H1 (cell line): ENCODE data around the gene PLEKHN1. TPM values are rescaled to one million over a fixed set of nuclear protein-coding genes. Genes with fewer than 3 reads are reported as not detected.

Source experiments
- CTCF ChIA-PET: fragments of 300-600 bp; sonication (Branson Sonifier 250); formaldehyde crosslinking; loops from one replicate; lab custom pipeline; 2021; ENCODE audit not compliant: partially characterized antibody; lab: Charles Lee
- POLR2A ChIA-PET: fragments of 300-600 bp; sonication (Branson Sonifier 250); formaldehyde crosslinking; loops from one replicate; lab custom pipeline; 2021; ENCODE audit warnings: inconsistent platforms; ENCODE audit not compliant: partially characterized antibody; lab: Charles Lee
- DNase-seq, 2 experiments: peaks; one replicate each; pipeline versions ENCODE4 v3.0.0 to v3.0.0-alpha.2; 2010 to 2022; ENCODE audit warnings: low spot score in 2 of 2, low read depth in 1 of 2, mixed read lengths in 1 of 2
- FAIRE-seq: peaks from 2 replicates; lab custom pipeline; 2011; peaks lifted over from hg19 to GRCh38; lab: Jason Lieb, UNC
- H2AFZ ChIP-seq: 2 replicates; pipeline ENCODE4 v1.8.1; 2012; ENCODE audit warnings: low read length, inconsistent platforms
- H2AK5ac ChIP-seq: 2 replicates; pipeline ENCODE4 v1.6.1; 2013; ENCODE audit warnings: low read depth, low read length
- H2BK120ac ChIP-seq: replicated peaks from 2 replicates; pipeline ENCODE3; 2013; ENCODE audit warnings: low read depth, low read length, inconsistent platforms
- H2BK12ac ChIP-seq: 2 replicates; pipeline ENCODE4 v1.6.1; 2013; ENCODE audit warnings: low read depth, low read length
- H2BK15ac ChIP-seq: 2 replicates; pipeline ENCODE4 v1.6.1; 2013; ENCODE audit warnings: low read length
- H2BK20ac ChIP-seq: 2 replicates; pipeline ENCODE4 v1.6.1; 2013; ENCODE audit warnings: low read length
- H2BK5ac ChIP-seq: 2 replicates; pipeline ENCODE4 v1.6.1; 2013; ENCODE audit warnings: low read depth, low read length
- H3K14ac ChIP-seq: 2 replicates; pipeline ENCODE4 v1.6.1; 2013; ENCODE audit warnings: inconsistent platforms; ENCODE audit not compliant: insufficient read length
- H3K18ac ChIP-seq: 2 replicates; pipeline ENCODE4 v1.6.1; 2013; ENCODE audit warnings: low read length; ENCODE audit errors: extremely low read depth
- H3K23ac ChIP-seq: 2 replicates; pipeline ENCODE4 v1.6.1; 2013; ENCODE audit warnings: inconsistent platforms; ENCODE audit not compliant: insufficient read length
- H3K23me2 ChIP-seq: 2 replicates; pipeline ENCODE4 v1.6.1; 2013; ENCODE audit warnings: low read depth, low read length
- H3K27ac ChIP-seq: 2 replicates; pipeline ENCODE4 v1.6.1; 2011; ENCODE audit warnings: low read depth, low read length, inconsistent platforms
- H3K27me3 ChIP-seq, 4 experiments: replicated peaks in 1 of 4; 1 replicate in 1 of 4; 2 replicates in 3 of 4; pipeline versions ENCODE4 v1.6.1 to v1.8.1; 2011 to 2013; ENCODE audit warnings: low read length in 3 of 4, mild to moderate bottlenecking in 3 of 4, inconsistent platforms in 2 of 4, mixed read lengths in 2 of 4, moderate library complexity in 1 of 4; ENCODE audit not compliant: control insufficient read depth in 3 of 4, insufficient read depth in 3 of 4; ENCODE audit errors: extremely low read depth in 1 of 4
- H3K36me3 ChIP-seq, 4 experiments: 2 replicates each; pipeline versions ENCODE4 v1.6.1 to v1.8.1; 2011 to 2013; ENCODE audit warnings: mild to moderate bottlenecking in 4 of 4, low read length in 3 of 4, moderate library complexity in 2 of 4, control low read depth in 1 of 4, inconsistent platforms in 1 of 4; ENCODE audit not compliant: insufficient read depth in 4 of 4, control insufficient read depth in 2 of 4
- H3K4ac ChIP-seq: replicated peaks from 2 replicates; pipeline ENCODE3; 2013; ENCODE audit warnings: low read length, low read depth, mixed read lengths, inconsistent platforms; ENCODE audit not compliant: insufficient read length
- H3K4me1 ChIP-seq, 4 experiments: replicated peaks in 1 of 4; 1 replicate in 1 of 4; 2 replicates in 3 of 4; pipeline versions ENCODE4 v1.6.1 to v1.8.1; 2011 to 2013; ENCODE audit warnings: low read length in 3 of 4, inconsistent platforms in 2 of 4, mixed read lengths in 1 of 4; ENCODE audit not compliant: insufficient read depth in 4 of 4, control insufficient read depth in 3 of 4
- H3K4me2 ChIP-seq, 2 experiments: 2 replicates each; pipeline versions ENCODE4 v1.6.1 to v1.8.1; 2011 to 2013; ENCODE audit warnings: low read depth in 2 of 2, low read length in 2 of 2, control low read depth in 1 of 2, inconsistent platforms in 1 of 2, mild to moderate bottlenecking in 1 of 2; ENCODE audit not compliant: insufficient read depth in 1 of 2
- H3K4me3 ChIP-seq, 4 experiments: fragments of 200-600, 300-600 bp in 1 of 4; sonication (generic), shearing (Covaris generic), sonication (Bioruptor Twin) in 1 of 4; 2 replicates each; pipeline versions ENCODE4 v1.5.1 to v1.8.1; 2011 to 2016; ENCODE audit warnings: low read length in 4 of 4, low read depth in 3 of 4, control low read depth in 2 of 4, inconsistent platforms in 2 of 4, mild to moderate bottlenecking in 2 of 4, mixed read lengths in 1 of 4, moderate library complexity in 1 of 4; ENCODE audit not compliant: insufficient read depth in 2 of 4; ENCODE audit errors: extremely low read depth in 1 of 4
- H3K56ac ChIP-seq: replicated peaks from 2 replicates; pipeline ENCODE3; 2013; ENCODE audit warnings: low read depth, mild to moderate bottlenecking, mixed read lengths, low read length, inconsistent platforms; ENCODE audit not compliant: insufficient read length
- H3K79me1 ChIP-seq: 2 replicates; pipeline ENCODE4 v1.6.1; 2013; ENCODE audit warnings: low read depth, low read length, control low read depth
- H3K79me2 ChIP-seq, 2 experiments: 2 replicates each; pipeline versions ENCODE4 v1.6.1 to v1.8.1; 2012 to 2013; ENCODE audit warnings: low read length in 2 of 2, mild to moderate bottlenecking in 2 of 2, inconsistent platforms in 1 of 2; ENCODE audit not compliant: insufficient read depth in 2 of 2, control insufficient read depth in 1 of 2
- H3K9ac ChIP-seq, 4 experiments: replicated peaks in 1 of 4; 1 replicate in 1 of 4; 2 replicates in 3 of 4; pipeline versions ENCODE4 v1.6.1 to v1.8.1; 2011 to 2013; ENCODE audit warnings: low read depth in 3 of 4, low read length in 3 of 4, control low read depth in 2 of 4, mild to moderate bottlenecking in 2 of 4, moderate library complexity in 2 of 4, inconsistent platforms in 1 of 4; ENCODE audit errors: extremely low read depth in 1 of 4
- H3K9me3 ChIP-seq, 2 experiments: 2 replicates each; pipeline versions ENCODE4 v1.6.1 to v1.8.1; 2012 to 2013; ENCODE audit warnings: mild to moderate bottlenecking in 2 of 2, moderate library complexity in 2 of 2, control low read depth in 1 of 2, inconsistent platforms in 1 of 2, low read depth in 1 of 2, low read length in 1 of 2, mixed read lengths in 1 of 2; ENCODE audit not compliant: insufficient read depth in 2 of 2
- H4K20me1 ChIP-seq, 2 experiments: replicated peaks in 1 of 2; 2 replicates each; pipeline versions ENCODE3 to v1.8.1; 2011 to 2013; ENCODE audit warnings: inconsistent platforms in 2 of 2, low read length in 2 of 2, mild to moderate bottlenecking in 1 of 2; ENCODE audit not compliant: insufficient read depth in 2 of 2, control insufficient read depth in 1 of 2
- H4K5ac ChIP-seq: 2 replicates; pipeline ENCODE4 v1.6.1; 2013; ENCODE audit warnings: low read length, low read depth, mixed read lengths, inconsistent platforms; ENCODE audit not compliant: insufficient read length
- H4K8ac ChIP-seq: 2 replicates; pipeline ENCODE4 v1.8.0; 2013; ENCODE audit warnings: mild to moderate bottlenecking, moderate library complexity, low read length, inconsistent platforms; ENCODE audit not compliant: insufficient read depth; ENCODE audit errors: extremely low read depth
- H4K91ac ChIP-seq: replicated peaks from 2 replicates; pipeline ENCODE3; 2013; ENCODE audit warnings: low read length, mixed read lengths, inconsistent platforms; ENCODE audit not compliant: insufficient read length
- CTCF ChIP-seq, 3 experiments: IDR thresholded peaks; 1 replicate in 2 of 3; 2 replicates in 1 of 3; pipeline versions ENCODE4 v1.5.1 to v1.6.1; 2011; ENCODE audit warnings: low read length in 3 of 3, mild to moderate bottlenecking in 3 of 3, inconsistent platforms in 2 of 3, low read depth in 1 of 3, moderate library complexity in 1 of 3; ENCODE audit not compliant: insufficient read depth in 1 of 3; ENCODE audit errors: control extremely low read depth in 1 of 3
- HDAC2 ChIP-seq, 2 experiments: fragments of 300-600 bp in 1 of 2; sonication (generic) in 1 of 2; IDR thresholded peaks; 2 replicates each; pipeline ENCODE4 v1.6.1; 2011 to 2012; ENCODE audit warnings: low read depth in 2 of 2, low read length in 2 of 2, mild to moderate bottlenecking in 2 of 2, moderate library complexity in 2 of 2, borderline replicate concordance in 1 of 2, inconsistent platforms in 1 of 2
- JUND ChIP-seq: IDR thresholded peaks from 2 replicates; pipeline ENCODE4 v1.6.1; 2011; ENCODE audit warnings: mild to moderate bottlenecking, improper control_type of control experiment, low read length
- KDM1A ChIP-seq: fragments of 200-600, 300-600 bp; sonication (generic); IDR thresholded peaks from 2 replicates; pipeline ENCODE4 v1.7.1; 2016; ENCODE audit warnings: mild to moderate bottlenecking, low read length, borderline replicate concordance
- PHF8 ChIP-seq: fragments of 200-600 bp; sonication (generic); conservative IDR thresholded peaks from 2 replicates; pipeline ENCODE4 v1.7.1; 2012; ENCODE audit warnings: low read depth, mild to moderate bottlenecking, inconsistent platforms, low read length, moderate library complexity
- SP4 ChIP-seq: IDR thresholded peaks from 2 replicates; pipeline ENCODE4 v1.6.1; 2012; ENCODE audit warnings: low read length, inconsistent platforms
- WGBS, 2 experiments: shearing (Covaris generic) in 1 of 2; methylation state at CpG; one replicate each; pipeline versions ENCODE4 v1.1.6 to v1.1.7; 2013 to 2015; ENCODE audit warnings: low lambda C conversion rate in 2 of 2, mixed read lengths in 2 of 2, inconsistent platforms in 1 of 2, low coverage in 1 of 2, missing lambda C conversion rate in 1 of 2; ENCODE audit not compliant: insufficient replicate concordance in 2 of 2, insufficient coverage in 1 of 2, insufficient read length in 1 of 2; ENCODE audit errors: extremely low coverage in 1 of 2, missing lambda C conversion rate in 1 of 2; 5-methylcytosine and 5-hydroxymethylcytosine counted together
- polyA plus RNA-seq, 7 experiments: library from polyadenylated mRNA; depleted of rRNA in 3 of 7; stranded (reverse) in 5 of 7; unstranded in 2 of 7; fragments of >200 nt in 5 of 7; fragments of 200-250 nt in 2 of 7; gene quantifications; 1 replicate in 5 of 7; 2 replicates in 1 of 7; 4 replicates in 1 of 7; pipeline versions ENCODE4 v1.2.1 to v1.2.3, GENCODE V29; 2011 to 2013; ENCODE audit warnings: missing spikeins in 2 of 7, mixed read lengths in 2 of 7
- total RNA-seq: library from RNA; stranded (reverse); fragmentation: NEBNext Ultra II Directional; extraction: Animal tissue kit (Norgen Biotek cat#: 25700); gene quantifications from 2 replicates; pipeline ENCODE4 v1.2.1, GENCODE V29; 2021

The PLEKHN1 gene
- total and polyA plus RNA-seq, 2 of the 8 experiments (the other 6 are each of a cell fraction or from before 2014, with no cell fraction given) = 0.39 to 1.5 TPM

GRCh38 chr1:1019122-1019999 lies 53.1 kb downstream of the PLEKHN1 start:
- FAIRE-seq (no peak), DNase-seq (peak in 1 of 2 experiments; percentile 84)
- peak in 2 of 3 experiments; percentile 38 to 42; a peak in 2 of 4 replicates for TF ChIP-seq CTCF (IDR thresholded peaks at IDR 0.05; ENCODE audit: control extremely low read depth in 1 of 3, insufficient read depth in 1 of 3, low read depth in 1 of 3, low read length in 3 of 3)
- TF ChIP-seq KDM1A = peak; percentile 94
- peak; percentile 44; the same call in 1 of the 2 replicates for TF ChIP-seq PHF8
- 0 out of 4 replicates have a peak, but pooled peaks of 1 of the 2 experiments have one; percentile 72 for TF ChIP-seq HDAC2 (IDR thresholded peaks at IDR 0.05; ENCODE audit: borderline replicate concordance in 1 of 2, low read depth in 2 of 2, low read length in 2 of 2)
- TF ChIP-seq SP4 = 0 out of 2 replicates have a peak, but pooled peaks have one; percentile 34
- TF ChIP-seq JUND = no peak
- Histone ChIP-seq H3K9me3 (no peaks in the 10 kb centered on the region), H3K4me3 (peak overlapping the region in 2 of 4 experiments; percentile 45 to 83; a peak in 2 of 8 replicates), H3K79me1 (peaks cover 10% of the 10 kb centered on the region), H3K56ac (no peak overlapping the region), H3K23ac (no peak overlapping the region), H3K18ac (no peak overlapping the region), H2BK20ac (0 out of 2 replicates have a peak overlapping the region, but pooled peaks have one; percentile 61), H3K79me2 (peaks cover 0 to 13% of the 10 kb centered on the region in 2 experiments; a peak in 1 of 4 replicates), H4K91ac (no peak overlapping the region), H3K23me2 (peaks cover 8% of the 10 kb centered on the region; the same call in 1 of the 2 replicates), H2BK120ac (no peak overlapping the region), H3K27me3 (no peaks in the 10 kb centered on the region), H2BK5ac (no peak overlapping the region), H3K4me2 (peak overlapping the region; percentile 49 to 79; a peak in 1 of 4 replicates), H2BK12ac (no peak overlapping the region), H3K4me1 (peaks cover 2 to 36% (median 27%) of the 10 kb centered on the region in 4 experiments), H4K5ac (peak overlapping the region; percentile 66), H3K4ac (no peak overlapping the region), H2BK15ac (no peak overlapping the region), H4K20me1 (peaks cover 6 to 7% of the 10 kb centered on the region in 2 experiments), H3K9ac (peak overlapping the region in 1 of 4 experiments; percentile 58; a peak in 3 of 7 replicates), H4K8ac (peak overlapping the region; percentile 79; the same call in 1 of the 2 replicates), H2AFZ (no peak overlapping the region), H2AK5ac (no peak overlapping the region), H3K14ac (no peak overlapping the region), H3K36me3 (peaks cover 0 to 14% (median 1%) of the 10 kb centered on the region in 4 experiments; a peak in 3 of 8 replicates), H3K27ac (no peak overlapping the region; the same call in 1 of the 2 replicates)
- ChIA-PET POLR2A (interaction anchor here (0.7 to 14.9 kb wide), 5 partner anchors 13 to 609 kb away, joined by 3 to 245 read pairs (median 4); no protein-coding TSS in a partner anchor), CTCF (interaction anchor here (0.8 to 7.8 kb wide), 13 partner anchors 13 to 103 kb away, joined by 3 to 74 read pairs (median 6); partner anchors contain the start of genes HES4, PERM1 and RNF223)
- 44% methylated on average over 9 of the region's 91 CpGs; no CpG with 5 or more reads in 1 of the 2 experiments for WGBS, 2 experiments
